Ishikawa (cell line): ENCODE results near the gene MMP15.

Experiments
- CEBPB ChIP-seq: IDR thresholded peaks from 2 replicates; pipeline ENCODE4 v1.6.1; 2012
- CREB1 ChIP-seq: IDR thresholded peaks from 2 replicates; pipeline ENCODE4 v1.6.1; 2012; ENCODE audit warnings: low read depth
- EGR1 ChIP-seq: IDR thresholded peaks from 2 replicates; pipeline ENCODE4 v1.6.1; 2012
- EP300 ChIP-seq: IDR thresholded peaks from 2 replicates; pipeline ENCODE4 v1.6.1; 2012; ENCODE audit warnings: borderline replicate concordance
- FOXM1 ChIP-seq: IDR thresholded peaks from 2 replicates; pipeline ENCODE4 v1.6.1; 2012; ENCODE audit warnings: low read depth, borderline replicate concordance
- NFIC ChIP-seq: IDR thresholded peaks from 2 replicates; pipeline ENCODE4 v1.6.1; 2012
- RAD21 ChIP-seq: IDR thresholded peaks from 2 replicates; pipeline ENCODE4 v1.6.1; 2012; ENCODE audit warnings: low read depth
- TAF1 ChIP-seq: IDR thresholded peaks from 2 replicates; pipeline ENCODE4 v1.6.1; 2012; ENCODE audit warnings: low read depth, mild to moderate bottlenecking
- TCF12 ChIP-seq: IDR thresholded peaks from 2 replicates; pipeline ENCODE4 v1.6.1; 2012; ENCODE audit warnings: low read depth
- TEAD4 ChIP-seq: IDR thresholded peaks from 2 replicates; pipeline ENCODE4 v1.6.1; 2012
- YY1 ChIP-seq: IDR thresholded peaks from 2 replicates; pipeline ENCODE4 v1.6.1; 2012; ENCODE audit warnings: low read depth
- ZBTB7A ChIP-seq: IDR thresholded peaks from 2 replicates; pipeline ENCODE4 v1.6.1; 2012; ENCODE audit warnings: low read depth
- TF ChIP-seq, protein P1 (sequence below): IDR thresholded peaks from 2 replicates; pipeline ENCODE4 v1.6.1; 2012
- TF ChIP-seq, protein P2 (sequence below): IDR thresholded peaks from 2 replicates; pipeline ENCODE4 v1.6.1; 2012; ENCODE audit warnings: low read depth, mild to moderate bottlenecking
- TF ChIP-seq, protein P3 (sequence below): IDR thresholded peaks from 2 replicates; pipeline ENCODE4 v1.6.1; 2012

Gene MMP15

DNA sequence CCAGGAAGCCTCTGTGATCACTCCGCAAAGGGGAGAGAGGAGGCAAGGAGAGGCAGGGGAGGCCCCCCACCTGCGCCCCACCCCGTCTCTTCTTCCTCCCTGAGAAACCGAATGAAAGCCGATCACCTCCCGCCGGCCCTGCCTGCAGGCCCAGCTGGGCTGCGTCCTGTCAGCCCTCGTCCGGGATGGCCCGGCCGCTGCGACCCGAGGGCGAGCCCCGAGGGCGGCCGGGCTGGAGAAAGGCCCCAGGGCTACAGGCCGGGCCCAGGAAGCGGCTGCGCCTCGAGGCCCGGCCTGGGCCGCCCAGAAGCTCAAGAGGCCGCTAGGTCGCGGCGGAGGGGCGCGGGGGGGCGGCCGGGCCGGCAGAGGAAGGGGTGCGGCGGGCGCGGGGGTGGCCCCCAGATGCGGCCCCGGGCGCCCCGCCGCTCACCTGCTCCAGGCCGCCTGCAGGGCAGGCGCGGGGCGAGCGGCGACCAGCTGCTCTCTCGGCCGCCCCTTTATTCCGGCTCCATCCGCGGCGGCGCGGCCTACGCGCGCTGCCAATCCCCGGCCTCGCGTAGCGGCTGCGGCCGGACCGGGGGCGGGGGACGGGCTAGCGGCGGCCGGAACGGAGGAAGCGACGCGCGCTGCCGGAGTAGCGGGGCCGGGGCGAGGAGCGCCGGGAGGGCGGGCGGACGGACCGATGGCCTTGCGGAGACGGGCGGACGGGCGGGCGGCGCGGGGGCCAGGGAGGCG, 25.4 kb upstream of the MMP15 start, which contains the start of gene ZNF319:
ZNF319 (minus strand) TSS at position 702 of the 735 bp plus-strand sequence. CDS start 2,407 bp downstream, outside the sequence.
- TF ChIP-seq NFIC, result no peak
- TF ChIP-seq TEAD4, result no peak
- TF ChIP-seq EP300, result no peak
- TF ChIP-seq, protein P1, sequence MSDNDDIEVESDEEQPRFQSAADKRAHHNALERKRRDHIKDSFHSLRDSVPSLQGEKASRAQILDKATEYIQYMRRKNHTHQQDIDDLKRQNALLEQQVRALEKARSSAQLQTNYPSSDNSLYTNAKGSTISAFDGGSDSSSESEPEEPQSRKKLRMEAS, result no peak
- no peak for TF ChIP-seq CREB1
- TF ChIP-seq RAD21, result no peak
- TF ChIP-seq TAF1, result no peak; the same call in 1 of the 2 replicates
- TF ChIP-seq TCF12, result no peak
- no peak for TF ChIP-seq FOXM1
- no peak for TF ChIP-seq EGR1
- TF ChIP-seq, protein P2, sequence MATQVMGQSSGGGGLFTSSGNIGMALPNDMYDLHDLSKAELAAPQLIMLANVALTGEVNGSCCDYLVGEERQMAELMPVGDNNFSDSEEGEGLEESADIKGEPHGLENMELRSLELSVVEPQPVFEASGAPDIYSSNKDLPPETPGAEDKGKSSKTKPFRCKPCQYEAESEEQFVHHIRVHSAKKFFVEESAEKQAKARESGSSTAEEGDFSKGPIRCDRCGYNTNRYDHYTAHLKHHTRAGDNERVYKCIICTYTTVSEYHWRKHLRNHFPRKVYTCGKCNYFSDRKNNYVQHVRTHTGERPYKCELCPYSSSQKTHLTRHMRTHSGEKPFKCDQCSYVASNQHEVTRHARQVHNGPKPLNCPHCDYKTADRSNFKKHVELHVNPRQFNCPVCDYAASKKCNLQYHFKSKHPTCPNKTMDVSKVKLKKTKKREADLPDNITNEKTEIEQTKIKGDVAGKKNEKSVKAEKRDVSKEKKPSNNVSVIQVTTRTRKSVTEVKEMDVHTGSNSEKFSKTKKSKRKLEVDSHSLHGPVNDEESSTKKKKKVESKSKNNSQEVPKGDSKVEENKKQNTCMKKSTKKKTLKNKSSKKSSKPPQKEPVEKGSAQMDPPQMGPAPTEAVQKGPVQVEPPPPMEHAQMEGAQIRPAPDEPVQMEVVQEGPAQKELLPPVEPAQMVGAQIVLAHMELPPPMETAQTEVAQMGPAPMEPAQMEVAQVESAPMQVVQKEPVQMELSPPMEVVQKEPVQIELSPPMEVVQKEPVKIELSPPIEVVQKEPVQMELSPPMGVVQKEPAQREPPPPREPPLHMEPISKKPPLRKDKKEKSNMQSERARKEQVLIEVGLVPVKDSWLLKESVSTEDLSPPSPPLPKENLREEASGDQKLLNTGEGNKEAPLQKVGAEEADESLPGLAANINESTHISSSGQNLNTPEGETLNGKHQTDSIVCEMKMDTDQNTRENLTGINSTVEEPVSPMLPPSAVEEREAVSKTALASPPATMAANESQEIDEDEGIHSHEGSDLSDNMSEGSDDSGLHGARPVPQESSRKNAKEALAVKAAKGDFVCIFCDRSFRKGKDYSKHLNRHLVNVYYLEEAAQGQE, result no peak
- TF ChIP-seq ZBTB7A, result no peak
- TF ChIP-seq, protein P3, sequence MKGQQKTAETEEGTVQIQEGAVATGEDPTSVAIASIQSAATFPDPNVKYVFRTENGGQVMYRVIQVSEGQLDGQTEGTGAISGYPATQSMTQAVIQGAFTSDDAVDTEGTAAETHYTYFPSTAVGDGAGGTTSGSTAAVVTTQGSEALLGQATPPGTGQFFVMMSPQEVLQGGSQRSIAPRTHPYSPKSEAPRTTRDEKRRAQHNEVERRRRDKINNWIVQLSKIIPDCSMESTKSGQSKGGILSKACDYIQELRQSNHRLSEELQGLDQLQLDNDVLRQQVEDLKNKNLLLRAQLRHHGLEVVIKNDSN, result no peak
- TF ChIP-seq CEBPB, result no peak
- TF ChIP-seq YY1, result no peak

DNA sequence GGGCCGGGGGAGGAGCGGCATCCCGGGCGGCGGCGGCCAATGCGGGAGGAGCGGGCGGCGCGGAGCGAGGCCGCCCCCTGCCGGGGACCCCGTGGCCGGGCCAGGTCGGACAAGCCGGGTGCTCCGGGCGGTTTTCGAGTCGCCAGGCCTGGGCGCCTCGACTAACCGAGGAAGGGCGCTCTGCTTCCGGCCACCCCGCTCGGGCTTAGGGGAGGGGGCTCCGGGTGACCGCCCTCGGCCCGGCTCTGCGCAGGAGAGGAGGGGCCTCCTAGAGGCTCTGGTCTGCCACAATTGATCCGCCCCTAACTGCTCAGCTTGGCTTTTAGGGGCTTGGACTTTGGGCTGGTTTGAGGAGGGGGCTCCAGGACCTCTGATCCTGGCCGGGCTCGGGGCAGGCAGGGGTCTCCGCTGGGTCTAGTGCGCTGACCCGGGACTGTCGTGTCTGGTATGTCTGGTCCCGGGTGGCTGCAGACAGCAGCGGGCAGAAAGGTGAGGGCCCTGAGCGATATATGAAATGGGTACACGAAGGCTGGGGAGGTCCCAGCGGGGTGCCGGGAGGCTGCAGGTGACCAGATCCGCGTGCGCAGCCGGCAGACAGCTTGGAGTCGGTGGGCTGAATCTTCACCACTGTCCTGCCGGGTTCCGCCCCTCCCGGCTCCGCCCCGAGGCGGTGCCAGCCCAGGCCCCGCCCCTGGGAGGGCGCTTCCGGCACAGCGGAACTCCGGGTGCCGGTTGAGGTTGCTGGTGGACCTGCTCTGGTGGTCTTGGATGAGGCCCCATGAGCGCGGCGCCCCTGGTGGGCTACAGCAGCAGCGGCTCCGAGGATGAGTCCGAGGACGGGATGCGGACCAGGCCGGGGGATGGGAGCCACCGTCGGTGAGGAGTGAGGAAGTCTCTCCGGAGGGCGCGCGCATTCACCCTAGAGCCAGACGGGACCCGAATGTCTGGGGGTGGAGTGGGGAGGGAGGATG, 24.6 kb upstream of the MMP15 start, which contains the start of gene USB1:
USB1 (plus strand) TSS at position 702 of the 971 bp plus-strand sequence; CDS start at position 779, 77 bp downstream.
- TF ChIP-seq TCF12 (no peak), EP300 (no peak), FOXM1 (no peak), RAD21 (peak; percentile 60; the same call in 1 of the 2 replicates), TEAD4 (no peak), NFIC (no peak), CREB1 (no peak), ZBTB7A (peak; percentile 94), TAF1 (peak; percentile 50; the same call in 1 of the 2 replicates), EGR1 (no peak), YY1 (no peak), CEBPB (no peak)
- TF ChIP-seq, protein P2, result no peak
- TF ChIP-seq, protein P3, result no peak; the same call in 1 of the 2 replicates
- TF ChIP-seq, protein P1, result peak; percentile 63

DNA sequence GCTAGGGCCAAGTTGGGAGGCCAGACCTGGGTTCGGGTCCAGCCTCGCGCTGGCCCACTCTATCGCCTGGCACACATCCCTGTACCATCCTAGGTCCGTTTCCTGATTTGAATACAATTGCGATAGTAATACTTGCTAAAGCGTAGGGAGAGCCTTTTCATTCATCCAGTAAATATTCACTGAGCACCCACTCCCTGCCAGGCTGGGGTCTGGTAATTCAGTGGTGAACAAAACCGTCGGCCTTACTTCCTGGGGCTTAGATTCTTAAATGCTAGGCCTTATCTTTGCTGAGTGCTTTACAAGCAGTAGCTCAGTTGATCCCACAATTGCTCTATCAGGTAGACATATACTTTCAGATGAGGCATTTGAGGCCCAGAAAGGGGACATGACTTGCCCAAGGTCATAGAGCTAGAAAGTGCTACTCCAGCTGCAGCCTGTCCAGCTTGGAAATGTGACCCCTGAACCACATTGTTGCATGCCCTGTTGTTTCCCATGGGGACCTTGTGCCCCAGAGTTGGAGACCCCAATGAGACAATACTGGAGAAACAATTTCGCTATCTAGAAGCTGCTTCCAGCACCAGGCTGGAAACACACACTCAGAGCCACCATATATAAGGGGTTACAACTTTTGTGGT, 23.7 kb upstream of the MMP15 start:
- TF ChIP-seq NFIC, result no peak
- no peak for TF ChIP-seq TAF1
- TF ChIP-seq CREB1, result no peak
- no peak for TF ChIP-seq YY1
- no peak for TF ChIP-seq EP300
- TF ChIP-seq, protein P1, result no peak
- no peak for TF ChIP-seq FOXM1
- no peak for TF ChIP-seq TEAD4
- TF ChIP-seq EGR1, result no peak
- TF ChIP-seq CEBPB, result no peak
- TF ChIP-seq, protein P2, result no peak
- no peak for TF ChIP-seq RAD21
- TF ChIP-seq, protein P3, result no peak
- no peak for TF ChIP-seq ZBTB7A
- no peak for TF ChIP-seq TCF12
